Sigmoid colon (tissue), 7 donors: Measurements from ENCODE around the gene DPF3. TPM values are rescaled to one million over a fixed set of nuclear protein-coding genes. Genes with fewer than 3 reads are reported as not detected.

Experiments
- DNase-seq: peaks from one replicate; pipeline ENCODE4 v3.0.0-alpha.2; 2019
- H3K27ac ChIP-seq, 4 donors: fragments of 200-600 bp; sonication (generic); one replicate each; pipeline ENCODE4 v1.5.1; 2016 to 2019; ENCODE audit warnings: mild to moderate bottlenecking in 1 of 4
- H3K27me3 ChIP-seq, 3 donors: fragments of 200-600 bp; sonication (generic); one replicate each; pipeline ENCODE4 v1.5.1; 2019; ENCODE audit warnings: mild to moderate bottlenecking in 1 of 3
- H3K36me3 ChIP-seq, 4 donors: fragments of 200-600 bp; sonication (generic); one replicate each; pipeline ENCODE4 v1.5.1; 2016 to 2019
- H3K4me1 ChIP-seq, 4 donors: fragments of 200-600 bp; sonication (generic); one replicate each; pipeline ENCODE4 v1.5.1; 2017 to 2019
- H3K4me3 ChIP-seq, 4 donors: fragments of 200-600 bp; sonication (generic); one replicate each; pipeline ENCODE4 v1.5.1; 2017 to 2019; ENCODE audit warnings: mild to moderate bottlenecking in 2 of 4, moderate library complexity in 1 of 4
- H3K9me3 ChIP-seq, 4 donors: fragments of 200-600 bp in 3 of 4; sonication (generic) in 3 of 4; one replicate each; pipeline versions ENCODE4 v1.5.1 to v1.6.1; 2013 to 2019
- CTCF ChIP-seq, 4 experiments: fragments of 450-650 bp in 3 of 4; fragments of 200-600 bp in 1 of 4; IDR thresholded peaks; one replicate each; pipeline ENCODE4 v1.5.1; 2016 to 2019; ENCODE audit warnings: antibody characterized with exemption in 4 of 4, mild to moderate bottlenecking in 3 of 4, moderate library complexity in 2 of 4
- EP300 ChIP-seq, 4 donors: sonication (generic); formaldehyde crosslinking; IDR thresholded peaks; one replicate each; pipeline ENCODE4 v1.6.1; 2017; ENCODE audit warnings: antibody characterized with exemption in 4 of 4
- POLR2A ChIP-seq, 2 donors: fragments of 450-650 bp; IDR thresholded peaks; one replicate each; pipeline ENCODE4 v1.6.1; 2016; ENCODE audit warnings: antibody characterized with exemption in 2 of 2, mild to moderate bottlenecking in 2 of 2, moderate library complexity in 2 of 2
- POLR2AphosphoS5 ChIP-seq, 4 donors: sonication (generic); formaldehyde crosslinking; IDR thresholded peaks; one replicate each; pipeline ENCODE4 v1.6.1; 2017; ENCODE audit warnings: antibody characterized with exemption in 4 of 4
- WGBS, 2 donors: extraction: QIAGEN DNeasy Blood & Tissue Kit; methylation state at CpG; one replicate each; pipeline ENCODE4 v1.1.7; 2013; 5-methylcytosine and 5-hydroxymethylcytosine counted together
- intact Hi-C: fragments of 100-400 bp; cut with DNase I; formaldehyde crosslinking; loops from one replicate; pipeline ENCODE4 v1.15.1; 2023
- polyA plus RNA-seq, 3 donors: library from polyadenylated mRNA; stranded (reverse); fragments of 200-250 nt; gene quantifications; one replicate each; pipeline ENCODE4 v1.2.3, GENCODE V29; 2013
- total RNA-seq, 4 donors: library from RNA; depleted of rRNA; stranded (reverse); fragments of >200 nt; gene quantifications; one replicate each; pipeline ENCODE4 v1.1.0, GENCODE V29; 2016
- donor health status: healthy with polysubstance abuse.
- donor health status: Bipolar disorder and iron deficiency.
- donor health status: healthy.

Gene DPF3
- total and polyA plus RNA-seq, 7 donors = 0.28 to 4.5 (median 2.3) TPM

GRCh38 chr14:72657214-72657921 lies 236.5 kb downstream of the DPF3 start:
- Histone ChIP-seq H3K4me3 (no peak overlapping the region), H3K27ac (no peak overlapping the region), H3K27me3 (no peaks in the 10 kb centered on the region), H3K36me3 (no peaks in the 10 kb centered on the region), H3K9me3 (no peaks in the 10 kb centered on the region), H3K4me1 (no peaks in the 10 kb centered on the region)
- DNase-seq = no peak
- 86 to 90% methylated on average over 1 of the region's 1 CpG for whole genome bisulfite sequencing, 2 donors
- intact Hi-C loops = no loop called here
- TF ChIP-seq CTCF (IDR thresholded peaks at IDR 0.05) (no peak), POLR2A (IDR thresholded peaks at IDR 0.05) (no peak), POLR2AphosphoS5 (IDR thresholded peaks at IDR 0.05) (no peak), EP300 (IDR thresholded peaks at IDR 0.05) (no peak)

GRCh38 chr14:72653026-72653425 lies 240.9 kb downstream of the DPF3 start:
- intact Hi-C loops = no loop called here
- Histone ChIP-seq H3K4me1 (no peaks in the 10 kb centered on the region), H3K4me3 (no peak overlapping the region), H3K9me3 (no peaks in the 10 kb centered on the region), H3K36me3 (no peaks in the 10 kb centered on the region), H3K27me3 (no peaks in the 10 kb centered on the region), H3K27ac (no peak overlapping the region)
- TF ChIP-seq CTCF (IDR thresholded peaks at IDR 0.05) = no peak
- no peak for TF ChIP-seq POLR2A (IDR thresholded peaks at IDR 0.05)
- TF ChIP-seq EP300 (IDR thresholded peaks at IDR 0.05) = no peak
- TF ChIP-seq POLR2AphosphoS5 (IDR thresholded peaks at IDR 0.05) = no peak
- 86 to 94% methylated on average over 8 of the region's 8 CpGs for WGBS, 2 donors
- DNase-seq = no peak

DNA sequence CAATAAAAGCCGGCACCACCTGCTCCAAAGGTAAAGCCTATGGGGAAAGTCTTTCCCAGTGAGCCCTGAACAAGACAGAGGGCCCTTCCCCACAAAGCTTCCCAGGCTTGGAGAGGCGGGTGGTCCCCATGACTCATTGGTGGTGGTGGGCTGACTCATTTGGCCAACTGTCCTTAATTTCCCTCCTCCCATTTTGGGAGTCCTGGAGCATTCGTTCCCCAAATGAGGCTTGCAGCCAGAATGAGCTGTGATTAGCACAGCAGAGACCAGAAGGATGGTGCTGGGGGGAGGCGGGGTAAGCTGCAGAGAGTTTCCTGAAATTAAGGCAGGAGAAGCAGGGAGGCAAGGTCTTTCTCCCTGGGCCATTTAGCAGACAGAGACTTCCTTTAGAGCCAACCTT lies 241.7 kb downstream of the DPF3 start:
- Histone ChIP-seq H3K27ac (no peak overlapping the region), H3K9me3 (no peaks in the 10 kb centered on the region), H3K4me1 (no peaks in the 10 kb centered on the region), H3K4me3 (no peak overlapping the region), H3K27me3 (no peaks in the 10 kb centered on the region), H3K36me3 (no peaks in the 10 kb centered on the region)
- intact Hi-C loops = no loop called here
- TF ChIP-seq POLR2A (IDR thresholded peaks at IDR 0.05) (no peak), EP300 (IDR thresholded peaks at IDR 0.05) (no peak), POLR2AphosphoS5 (IDR thresholded peaks at IDR 0.05) (no peak)
- 83 to 86% methylated on average over 4 of the region's 4 CpGs for WGBS, 2 donors
- DNase-seq = no peak

DNA sequence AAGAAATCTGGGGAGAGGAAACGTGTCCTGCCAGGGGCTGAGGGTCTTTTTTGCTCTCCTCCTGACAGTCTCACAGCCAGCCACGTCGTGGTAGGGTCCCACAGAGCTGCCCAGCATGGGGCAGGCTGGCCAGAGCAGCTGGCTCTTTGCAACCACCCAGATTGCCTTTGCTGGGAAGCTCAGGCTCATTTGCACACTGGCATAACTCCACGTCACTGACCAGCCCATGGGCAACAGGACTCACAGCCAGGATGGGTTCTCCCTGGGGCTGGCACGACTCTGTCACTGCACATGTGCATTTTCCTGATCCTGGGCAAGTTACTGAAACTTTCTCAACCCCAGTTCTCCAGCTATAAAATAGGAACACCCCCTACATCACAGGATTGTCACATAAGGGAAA lies 242.2 kb downstream of the DPF3 start:
- no peak for DNase-seq
- TF ChIP-seq POLR2AphosphoS5 (IDR thresholded peaks at IDR 0.05) (no peak), EP300 (IDR thresholded peaks at IDR 0.05) (no peak), POLR2A (IDR thresholded peaks at IDR 0.05) (no peak), CTCF (IDR thresholded peaks at IDR 0.05) (no peak)
- Histone ChIP-seq H3K36me3 (no peaks in the 10 kb centered on the region), H3K27me3 (no peaks in the 10 kb centered on the region), H3K9me3 (no peaks in the 10 kb centered on the region), H3K4me3 (no peak overlapping the region), H3K27ac (no peak overlapping the region), H3K4me1 (no peaks in the 10 kb centered on the region)
- WGBS, 2 donors = 76 to 82% methylated on average over 5 of the region's 5 CpGs
- intact Hi-C loops = no loop called here

- no peaks in the 10 kb centered on the region for H3K9me3 ChIP-seq
- H3K4me1 ChIP-seq = no peaks in the 10 kb centered on the region
- no peak for DNase-seq
- intact Hi-C loops = no loop called here
- WGBS, 2 donors = 55 to 57% methylated on average over 6 of the region's 6 CpGs
- H3K27me3 ChIP-seq = no peaks in the 10 kb centered on the region
- no peak overlapping the region for H3K4me3 ChIP-seq
- TF ChIP-seq POLR2AphosphoS5 (IDR thresholded peaks at IDR 0.05) (no peak), EP300 (IDR thresholded peaks at IDR 0.05) (no peak), POLR2A (IDR thresholded peaks at IDR 0.05) (no peak), CTCF (IDR thresholded peaks at IDR 0.05) (no peak)
- no peaks in the 10 kb centered on the region for H3K36me3 ChIP-seq
- H3K27ac ChIP-seq = no peak overlapping the region
These were observed 242.8 kb downstream of the DPF3 start for GRCh38 chr14:72651081-72651480.
